HT-29 (cell line): ENCODE results near the gene ZNF646. TPM values are rescaled to one million over a fixed set of nuclear protein-coding genes. Genes with fewer than 3 reads are reported as not detected.

Source experiments
- DNase-seq: peaks from one replicate; pipeline ENCODE4 v3.0.0-alpha.2; 2015; ENCODE audit warnings: low spot score
- total RNA-seq: library from RNA; depleted of rRNA; stranded (reverse); fragments of >200 nt; shearing (Covaris generic); gene quantifications from 2 replicates; pipeline ENCODE4 v1.2.3, GENCODE V29; 2014

Gene ZNF646
- total RNA-seq, 1 experiment from 2014 or later = 22.0 TPM

GRCh38 chr16:31064882-31065461 lies 9.2 kb upstream of the ZNF646 start:
- DNase-seq = peak; percentile 57

GRCh38 chr16:31067342-31067741 lies 6.9 kb upstream of the ZNF646 start:
- DNase-seq = no peak

GRCh38 chr16:31071861-31072260 lies 2.4 kb upstream of the ZNF646 start:
- no peak for DNase-seq

DNA sequence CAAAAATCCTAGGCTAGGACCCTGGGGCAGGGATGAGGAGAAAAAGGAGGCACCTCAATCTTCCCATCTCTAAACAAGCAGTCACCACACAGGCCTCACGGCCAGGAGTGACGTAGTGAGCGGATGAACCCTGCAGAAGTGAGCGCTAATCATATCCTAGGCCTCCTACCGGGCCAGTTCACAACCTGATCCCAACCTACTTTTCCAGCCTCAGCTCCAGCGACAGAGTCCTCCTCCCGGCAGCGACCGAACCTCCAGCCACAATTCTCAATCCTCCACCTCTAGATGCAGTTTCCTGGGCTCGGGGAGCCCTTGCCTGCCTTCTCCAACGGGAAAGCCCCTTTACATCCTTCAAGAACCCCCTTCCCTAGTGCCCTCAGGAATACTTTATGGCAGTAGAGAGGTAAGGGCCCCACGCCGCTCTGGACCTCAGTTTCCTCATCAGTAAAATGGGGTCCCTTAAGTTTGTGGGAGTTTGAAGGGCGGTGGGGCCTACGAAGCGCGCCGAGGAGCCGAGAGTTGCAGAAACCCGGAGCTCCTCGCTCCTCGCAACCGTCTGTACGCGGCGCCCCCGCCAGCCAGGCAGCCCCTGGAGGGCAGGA lies 1.6 kb upstream of the ZNF646 start:
- peak; percentile 17 for DNase-seq

- peak; percentile 92 for DNase-seq
These were observed 866 bp upstream of the ZNF646 start for GRCh38 chr16:31073142-31073969.

DNA sequence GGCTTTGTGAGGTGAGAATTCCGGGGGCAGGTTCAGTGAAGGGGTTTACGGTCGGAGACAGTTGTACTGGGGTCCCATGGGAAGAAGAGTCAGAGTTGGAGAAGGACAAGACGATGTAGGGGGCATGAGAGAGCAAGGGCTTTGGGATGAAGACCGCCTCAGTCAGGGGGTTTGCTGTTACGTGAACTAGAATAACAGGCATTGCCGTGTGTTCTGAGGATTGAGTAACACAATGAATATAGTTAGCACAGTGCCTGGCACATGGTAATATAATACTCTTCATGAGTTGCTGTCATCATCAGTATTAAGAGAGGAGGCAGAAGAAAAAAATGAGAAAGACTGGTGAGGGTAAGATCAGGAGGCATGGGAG lies 577 bp downstream of the ZNF646 start:
- no peak for DNase-seq

- DNase-seq = no peak
These were observed 2.1 kb downstream of the ZNF646 start for GRCh38 chr16:31076319-31076718.

DNA sequence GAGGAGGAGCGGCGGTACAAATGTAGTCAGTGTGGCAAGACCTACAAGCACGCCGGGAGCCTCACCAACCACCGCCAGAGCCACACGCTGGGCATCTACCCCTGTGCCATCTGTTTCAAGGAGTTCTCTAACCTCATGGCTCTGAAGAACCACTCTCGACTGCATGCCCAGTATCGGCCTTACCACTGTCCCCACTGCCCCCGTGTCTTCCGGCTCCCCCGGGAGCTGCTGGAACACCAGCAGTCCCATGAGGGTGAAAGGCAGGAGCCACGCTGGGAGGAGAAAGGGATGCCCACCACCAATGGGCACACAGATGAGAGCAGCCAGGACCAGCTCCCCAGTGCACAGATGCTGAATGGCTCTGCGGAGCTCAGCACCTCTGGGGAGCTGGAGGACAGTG lies 2.8 kb downstream of the ZNF646 start:
- DNase-seq = no peak

DNA sequence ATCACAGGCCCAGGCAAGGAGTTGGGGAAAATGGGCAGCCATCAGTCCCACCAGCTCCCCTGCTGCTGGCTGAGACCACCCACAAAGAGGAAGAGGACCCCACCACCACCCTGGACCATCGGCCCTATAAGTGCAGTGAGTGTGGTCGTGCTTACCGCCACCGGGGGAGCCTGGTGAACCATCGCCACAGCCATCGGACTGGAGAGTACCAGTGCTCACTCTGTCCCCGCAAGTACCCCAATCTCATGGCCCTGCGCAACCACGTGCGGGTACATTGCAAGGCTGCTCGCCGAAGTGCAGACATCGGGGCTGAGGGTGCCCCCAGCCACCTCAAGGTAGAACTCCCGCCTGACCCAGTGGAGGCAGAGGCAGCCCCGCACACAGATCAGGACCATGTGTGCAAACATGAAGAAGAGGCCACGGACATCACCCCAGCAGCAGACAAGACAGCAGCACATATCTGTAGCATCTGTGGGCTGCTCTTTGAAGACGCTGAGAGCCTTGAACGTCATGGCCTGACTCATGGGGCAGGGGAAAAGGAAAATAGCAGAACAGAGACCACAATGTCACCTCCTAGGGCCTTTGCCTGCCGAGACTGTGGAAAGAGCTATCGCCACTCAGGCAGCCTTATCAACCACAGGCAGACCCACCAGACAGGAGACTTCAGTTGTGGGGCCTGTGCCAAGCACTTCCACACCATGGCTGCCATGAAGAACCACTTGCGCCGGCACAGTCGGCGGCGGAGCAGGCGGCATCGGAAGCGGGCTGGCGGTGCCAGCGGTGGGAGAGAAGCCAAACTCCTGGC lies 3.6 kb downstream of the ZNF646 start:
- DNase-seq = no peak

DNA sequence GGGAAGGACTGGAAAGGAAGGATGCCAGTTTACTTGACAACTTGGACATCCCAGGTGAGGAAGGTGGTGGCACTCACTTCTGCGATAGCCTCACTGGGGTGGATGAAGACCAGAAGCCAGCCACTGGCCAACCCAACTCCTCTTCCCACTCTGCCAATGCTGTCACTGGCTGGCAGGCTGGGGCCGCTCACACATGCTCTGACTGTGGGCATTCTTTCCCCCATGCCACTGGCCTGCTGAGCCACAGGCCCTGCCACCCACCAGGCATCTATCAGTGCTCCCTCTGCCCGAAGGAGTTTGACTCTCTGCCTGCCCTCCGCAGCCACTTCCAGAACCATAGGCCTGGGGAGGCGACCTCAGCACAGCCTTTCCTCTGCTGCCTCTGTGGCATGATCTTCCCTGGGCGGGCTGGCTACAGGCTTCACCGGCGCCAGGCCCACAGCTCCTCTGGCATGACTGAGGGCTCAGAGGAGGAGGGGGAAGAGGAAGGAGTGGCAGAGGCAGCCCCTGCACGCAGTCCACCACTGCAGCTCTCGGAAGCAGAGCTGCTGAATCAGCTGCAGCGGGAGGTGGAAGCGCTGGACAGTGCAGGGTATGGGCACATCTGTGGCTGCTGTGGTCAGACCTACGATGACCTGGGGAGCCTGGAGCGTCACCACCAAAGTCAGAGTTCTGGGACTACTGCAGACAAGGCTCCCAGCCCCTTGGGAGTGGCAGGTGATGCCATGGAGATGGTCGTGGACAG lies 4.5 kb downstream of the ZNF646 start:
- DNase-seq = no peak

- DNase-seq = no peak
These were observed 5.2 kb downstream of the ZNF646 start for GRCh38 chr16:31079342-31079944.

DNA sequence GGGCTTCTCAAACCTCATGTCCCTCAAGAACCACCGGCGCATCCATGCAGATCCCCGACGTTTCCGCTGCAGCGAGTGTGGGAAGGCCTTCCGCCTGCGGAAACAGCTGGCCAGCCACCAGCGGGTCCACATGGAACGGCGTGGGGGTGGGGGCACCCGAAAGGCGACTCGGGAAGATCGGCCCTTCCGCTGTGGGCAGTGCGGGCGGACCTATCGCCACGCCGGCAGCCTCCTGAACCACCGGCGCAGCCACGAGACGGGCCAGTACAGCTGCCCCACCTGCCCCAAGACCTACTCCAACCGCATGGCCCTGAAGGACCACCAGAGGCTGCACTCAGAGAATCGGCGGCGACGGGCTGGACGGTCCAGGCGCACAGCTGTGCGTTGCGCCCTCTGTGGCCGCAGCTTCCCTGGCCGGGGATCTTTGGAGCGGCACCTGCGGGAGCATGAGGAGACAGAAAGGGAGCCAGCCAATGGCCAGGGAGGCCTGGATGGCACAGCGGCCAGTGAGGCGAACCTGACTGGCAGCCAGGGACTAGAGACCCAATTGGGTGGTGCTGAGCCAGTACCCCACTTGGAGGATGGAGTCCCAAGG lies 5.9 kb downstream of the ZNF646 start:
- no peak for DNase-seq

DNA sequence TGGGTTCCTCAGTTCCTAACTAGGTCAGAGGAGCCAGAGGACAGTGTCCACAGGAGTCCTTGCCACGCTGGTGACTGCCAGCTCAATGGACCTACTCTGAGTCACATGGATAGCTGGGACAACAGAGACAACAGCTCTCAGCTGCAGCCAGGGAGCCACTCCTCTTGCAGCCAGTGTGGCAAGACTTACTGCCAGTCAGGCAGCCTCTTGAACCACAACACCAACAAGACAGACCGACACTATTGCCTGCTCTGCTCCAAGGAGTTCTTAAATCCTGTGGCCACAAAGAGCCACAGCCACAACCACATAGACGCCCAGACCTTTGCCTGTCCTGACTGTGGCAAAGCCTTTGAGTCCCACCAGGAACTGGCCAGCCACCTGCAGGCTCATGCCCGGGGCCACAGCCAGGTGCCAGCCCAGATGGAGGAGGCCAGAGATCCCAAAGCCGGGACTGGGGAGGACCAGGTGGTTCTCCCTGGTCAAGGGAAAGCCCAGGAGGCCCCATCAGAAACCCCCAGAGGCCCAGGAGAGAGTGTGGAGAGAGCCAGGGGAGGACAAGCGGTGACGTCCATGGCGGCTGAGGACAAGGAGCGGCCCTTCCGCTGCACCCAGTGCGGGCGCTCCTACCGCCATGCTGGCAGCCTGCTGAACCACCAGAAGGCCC lies 6.7 kb downstream of the ZNF646 start:
- no peak for DNase-seq

- DNase-seq = no peak
These were observed 7.5 kb downstream of the ZNF646 start for GRCh38 chr16:31081428-31082351.

- no peak for DNase-seq
These were observed 8.3 kb downstream of the ZNF646 start for GRCh38 chr16:31082368-31083045.

DNA sequence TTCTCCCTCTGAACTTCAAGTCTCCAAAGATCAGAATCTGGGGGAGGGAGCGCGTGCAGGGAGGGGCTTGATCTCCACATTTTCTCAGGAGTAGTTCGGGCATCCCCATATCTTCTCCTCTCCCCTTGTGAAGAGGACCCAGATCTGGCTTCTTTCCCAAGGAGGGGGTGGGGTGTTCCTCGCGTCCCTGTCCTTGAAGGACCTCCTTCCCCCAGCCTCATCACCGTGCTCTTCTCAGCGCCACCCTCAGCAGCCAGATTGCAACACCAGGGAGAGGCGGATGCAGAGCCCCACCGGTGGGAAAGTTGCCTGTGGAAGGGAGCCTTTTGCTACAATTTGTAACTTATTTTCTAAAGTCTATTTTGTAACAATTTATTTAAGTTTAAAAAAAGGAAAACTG lies 8.9 kb downstream of the ZNF646 start:
- DNase-seq = no peak

GRCh38 chr16:31083556-31083955 lies 9.3 kb downstream of the ZNF646 start:
- DNase-seq = no peak

GRCh38 chr16:31083981-31084380 lies 9.8 kb downstream of the ZNF646 start:
- DNase-seq = no peak
